AG04449 (cell line): ENCODE results near the gene KRT83.
"Not testable (repeated sequence)": the region's sequence is repeated elsewhere in the genome, so short reads cannot be mapped to it uniquely, and the experiment has no call there.

Source experiments
- CTCF ChIA-PET: fragments of 350-600 bp; formaldehyde crosslinking; extraction: SDS; loops from one replicate; lab custom pipeline; 2021; ENCODE audit warnings: antibody characterized with exemption; lab: Yijun Ruan, JAX
- POLR2A ChIA-PET: fragments of 400-600, 350-600 bp; formaldehyde crosslinking; extraction: SDS; loops from one replicate; lab custom pipeline; 2020; ENCODE audit warnings: antibody characterized with exemption, inconsistent platforms; lab: Yijun Ruan, JAX
- DNase-seq: peaks from one replicate; pipeline ENCODE4 v3.0.0-alpha.2; 2010; ENCODE audit warnings: low read depth, low spot score
- H3K4me3 ChIP-seq: 2 replicates; pipeline ENCODE4 v1.5.1; 2011; ENCODE audit warnings: low read depth, mild to moderate bottlenecking, control low read depth, low read length
- CTCF ChIP-seq: IDR thresholded peaks from one replicate; pipeline ENCODE4 v1.5.1; 2011; ENCODE audit warnings: mild to moderate bottlenecking, moderate library complexity, low read length, control low read depth, inconsistent platforms; ENCODE audit not compliant: insufficient read depth; ENCODE audit errors: missing control alignments

The KRT83 gene

GRCh38 chr12:52305921-52306705 lies 15.1 kb downstream of the KRT83 start:
- DNase-seq: no peak
- POLR2A ChIA-PET: no interaction called here
- H3K4me3 ChIP-seq: no peak overlapping the region
- peak; percentile 4 for TF ChIP-seq CTCF
- CTCF ChIA-PET: interaction anchor here (0.8 to 9.5 kb wide), 15 partner anchors 8 to 579 kb away, joined by 3 to 182 read pairs (median 4); partner anchors contain the start of gene KRT83

- POLR2A ChIA-PET, H3K4me3 ChIP-seq, DNase-seq: not testable (repeated sequence)
- CTCF ChIA-PET: interaction anchor here (2.1 to 9.5 kb wide), 2 partner anchors 10 to 19 kb away, joined by 6 to 182 read pairs; partner anchors contain the start of gene KRT83
Measured at GRCh38 chr12:52304941-52305411, 16.2 kb downstream of the KRT83 start.

GRCh38 chr12:52302242-52302914 lies 18.8 kb downstream of the KRT83 start:
- POLR2A ChIA-PET, H3K4me3 ChIP-seq, CTCF ChIA-PET, DNase-seq: not testable (repeated sequence)

GRCh38 chr12:52301721-52302120 lies 19.5 kb downstream of the KRT83 start:
- CTCF ChIA-PET, H3K4me3 ChIP-seq, DNase-seq, POLR2A ChIA-PET: not testable (repeated sequence)

GRCh38 chr12:52300796-52301691 lies 20.2 kb downstream of the KRT83 start:
- POLR2A ChIA-PET: no interaction called here
- H3K4me3 ChIP-seq: no peak overlapping the region
- no peak for TF ChIP-seq CTCF
- DNase-seq: no peak
- CTCF ChIA-PET: no interaction called here

- no peak for DNase-seq
- no peak overlapping the region for H3K4me3 ChIP-seq
- ChIA-PET CTCF (interaction anchor here (1.0 to 5.5 kb wide), 5 partner anchors 9 to 29 kb away, joined by 3 to 30 read pairs (median 9); no protein-coding TSS in a partner anchor), POLR2A (no interaction called here)
- TF ChIP-seq CTCF: no peak
Measured at GRCh38 chr12:52298677-52299190, 22.5 kb downstream of the KRT83 start.

GRCh38 chr12:52296572-52297215 lies 24.5 kb downstream of the KRT83 start:
- CTCF ChIA-PET: interaction anchor here (0.8 to 5.5 kb wide), 4 partner anchors 11 to 684 kb away, joined by 3 to 30 read pairs (median 10); no protein-coding TSS in a partner anchor
- no peak overlapping the region for H3K4me3 ChIP-seq
- POLR2A ChIA-PET: interaction anchor here (0.6 kb wide), 1 partner anchor 1603 kb away, joined by 3 read pairs; no protein-coding TSS in a partner anchor
- TF ChIP-seq CTCF: no peak
- DNase-seq: no peak
